ENCODE measurements around the gene CALCOCO1.
"Not testable (repeated sequence)": the region's sequence is repeated elsewhere in the genome, so short reads cannot be mapped to it uniquely, and the experiment has no call there.

Gene CALCOCO1

GRCh38 chr12:53733051-53733806 is 6.0 kb upstream of the CALCOCO1 start:
- DNase-seq (ENCODE audit: low read depth, low spot score): no peak

GRCh38 chr12:53729644-53730043 is 2.4 kb upstream of the CALCOCO1 start:
- DNase-seq (ENCODE audit: low read depth, low spot score): no peak

GRCh38 chr12:53728206-53728605 is 954 bp upstream of the CALCOCO1 start:
- no peak for DNase-seq (ENCODE audit: low read depth, low spot score)

GRCh38 chr12:53726946-53727309 is 324 bp downstream of the CALCOCO1 start:
- no peak for DNase-seq (ENCODE audit: low read depth, low spot score)

GRCh38 chr12:53726341-53726740 is 911 bp downstream of the CALCOCO1 start:
- DNase-seq (ENCODE audit: low read depth, low spot score): no peak

- no peak for DNase-seq (ENCODE audit: low read depth, low spot score)
Observed at GRCh38 chr12:53725824-53726223, 1.4 kb downstream of the CALCOCO1 start.

GRCh38 chr12:53722450-53723041 is 4.7 kb downstream of the CALCOCO1 start:
- no peak for DNase-seq (ENCODE audit: low read depth, low spot score)

GRCh38 chr12:53720946-53721345 is 6.3 kb downstream of the CALCOCO1 start:
- no peak for DNase-seq (ENCODE audit: low read depth, low spot score)

GRCh38 chr12:53719649-53720048 is 7.6 kb downstream of the CALCOCO1 start:
- no peak for DNase-seq (ENCODE audit: low read depth, low spot score)

- not testable (repeated sequence) for DNase-seq (ENCODE audit: low read depth, low spot score)
Observed at GRCh38 chr12:53718567-53718966, 8.7 kb downstream of the CALCOCO1 start.

GRCh38 chr12:53717319-53717718 is 9.9 kb downstream of the CALCOCO1 start:
- no peak for DNase-seq (ENCODE audit: low read depth, low spot score)

- no peak for DNase-seq (ENCODE audit: low read depth, low spot score)
Observed at GRCh38 chr12:53714004-53714403, 13.2 kb downstream of the CALCOCO1 start.

- no peak for DNase-seq (ENCODE audit: low read depth, low spot score)
Observed at GRCh38 chr12:53713516-53713915, 13.7 kb downstream of the CALCOCO1 start.

- DNase-seq (ENCODE audit: low read depth, low spot score): no peak
Observed at GRCh38 chr12:53712059-53712643, 15.1 kb downstream of the CALCOCO1 start.

- no peak for DNase-seq (ENCODE audit: low read depth, low spot score)
Observed at GRCh38 chr12:53710091-53710490, 17.2 kb downstream of the CALCOCO1 start.

- DNase-seq (ENCODE audit: low read depth, low spot score): no peak
Observed at GRCh38 chr12:53709671-53710070, 17.6 kb downstream of the CALCOCO1 start.

- DNase-seq (ENCODE audit: low read depth, low spot score): no peak
Observed at GRCh38 chr12:53706080-53706479, 21.2 kb downstream of the CALCOCO1 start.

- DNase-seq (ENCODE audit: low read depth, low spot score): no peak
Observed at GRCh38 chr12:53703756-53704155, 23.5 kb downstream of the CALCOCO1 start.

- DNase-seq (ENCODE audit: low read depth, low spot score): peak; percentile 49
Observed at GRCh38 chr12:53701518-53702264, 25.6 kb downstream of the CALCOCO1 start.

GRCh38 chr12:53700567-53700966 is 26.7 kb downstream of the CALCOCO1 start:
- no peak for DNase-seq (ENCODE audit: low read depth, low spot score)

GRCh38 chr12:53699678-53700025 is 27.6 kb downstream of the CALCOCO1 start:
- no peak for DNase-seq (ENCODE audit: low read depth, low spot score)

GRCh38 chr12:53698948-53699677 is 28.1 kb downstream of the CALCOCO1 start:
- DNase-seq (ENCODE audit: low read depth, low spot score): no peak

Data from activated CD4-positive, CD25-positive, alpha-beta regulatory T cell treated with anti-CD3 and anti-CD28 coated beads, Interleukin-2, amount 50 U/mL, for 16 hours (primary cell).